HG03432 (cell line): ENCODE measurements around the gene PEAK1.
"Not testable (repeated sequence)": the region's sequence is repeated elsewhere in the genome, so short reads cannot be mapped to it uniquely, and the experiment has no call there.

Source experiments
- ATAC-seq: cut with Tn5 transposase; IDR thresholded peaks from one replicate; pipeline ENCODE4 v1.9.1; 2021; ENCODE audit warnings: mild to moderate bottlenecking, moderate library complexity; ENCODE audit not compliant: unreplicated experiment

PEAK1 gene

DNA sequence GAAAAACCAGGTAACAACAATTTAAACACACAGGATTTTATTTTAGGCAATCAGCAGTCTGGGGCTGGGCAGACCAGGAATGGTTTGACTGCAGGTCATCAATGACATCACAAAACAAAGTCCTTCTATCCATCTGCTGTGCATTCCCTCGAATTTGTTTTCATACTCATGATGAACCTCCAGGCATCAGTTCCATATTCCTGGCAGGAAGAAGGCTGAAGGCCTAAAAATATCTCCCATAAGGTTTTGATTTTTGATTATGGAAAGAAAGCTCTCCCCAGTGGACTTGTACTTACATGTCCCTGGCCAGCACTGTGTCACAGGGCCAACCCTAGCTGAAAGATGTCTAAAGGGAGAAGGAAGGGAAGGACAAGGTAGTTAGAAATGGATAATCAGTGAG lies 107.4 kb downstream of the PEAK1 start:
- ATAC-seq = no peak

DNA sequence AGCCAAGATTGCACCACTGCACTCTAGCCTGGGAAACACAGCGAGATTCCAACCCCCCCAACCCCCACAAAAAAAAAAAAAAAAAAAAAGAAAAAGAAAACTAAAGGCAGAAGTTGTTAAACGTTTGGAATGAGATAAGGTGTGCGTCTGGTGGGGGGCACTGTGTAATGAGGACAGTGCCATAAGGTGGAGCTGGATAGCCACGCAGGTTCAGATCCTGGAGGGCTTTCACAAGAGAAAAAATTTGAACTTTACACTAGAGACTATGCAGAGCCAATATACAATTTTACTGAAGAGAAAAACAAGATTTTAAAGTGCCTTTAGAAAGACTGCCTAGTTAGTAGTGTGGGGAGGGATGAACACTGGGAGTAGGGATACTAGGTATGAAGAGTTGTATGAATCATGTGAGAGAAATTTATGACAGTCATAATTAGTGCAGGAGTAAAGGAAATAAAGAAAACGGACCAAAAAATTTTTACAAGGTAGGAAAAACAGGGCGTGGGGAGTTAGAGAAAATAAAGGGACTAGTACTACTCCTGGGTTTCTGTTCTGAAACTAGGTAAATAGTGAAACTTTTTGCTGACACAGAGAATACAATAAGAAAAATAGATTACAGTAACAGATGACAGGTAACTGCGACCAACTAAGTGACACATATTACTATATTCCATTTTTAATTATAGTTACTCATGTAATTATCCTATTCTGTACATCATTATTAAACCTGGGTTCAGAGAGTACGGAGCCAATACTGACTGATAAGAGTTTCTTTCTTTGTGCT lies 108.1 kb downstream of the PEAK1 start:
- no peak for ATAC-seq

DNA sequence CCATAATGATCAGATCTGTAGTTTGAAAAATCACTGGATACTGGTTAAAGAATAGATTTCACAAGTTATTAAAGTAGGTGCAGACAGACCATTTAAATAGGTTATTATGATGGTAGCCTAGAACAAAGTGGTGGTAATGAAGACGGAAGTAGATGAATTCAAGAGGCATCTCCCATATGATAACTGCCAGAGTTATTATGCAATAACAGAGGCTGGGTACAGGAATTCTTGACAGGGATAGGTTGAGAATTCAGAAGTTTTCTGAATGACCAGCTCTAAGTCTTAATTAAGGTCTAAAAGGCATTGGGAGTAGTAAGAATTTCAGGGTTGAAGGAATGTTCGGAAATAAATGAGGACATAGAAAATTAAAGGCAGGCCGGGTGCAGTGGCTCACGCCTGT lies 108.9 kb downstream of the PEAK1 start:
- no peak for ATAC-seq

DNA sequence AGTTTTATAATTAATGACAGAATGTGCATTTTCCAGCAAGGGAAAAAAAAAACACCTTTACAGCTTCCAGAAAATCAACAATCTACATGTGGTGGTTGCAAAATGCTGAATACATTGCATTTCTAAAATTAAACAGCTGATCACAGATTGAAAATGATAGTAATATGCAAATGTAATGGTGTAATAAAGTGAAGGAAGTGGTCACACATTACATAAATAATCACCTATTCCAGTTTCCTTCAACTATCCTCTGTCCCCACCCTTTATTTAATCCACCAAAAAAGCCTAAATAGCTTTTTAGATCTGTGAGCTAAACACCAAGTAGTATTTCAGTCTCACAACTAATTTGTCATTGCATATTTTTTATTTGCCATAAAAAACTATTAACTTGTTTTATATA lies 110.5 kb downstream of the PEAK1 start:
- ATAC-seq = no peak

DNA sequence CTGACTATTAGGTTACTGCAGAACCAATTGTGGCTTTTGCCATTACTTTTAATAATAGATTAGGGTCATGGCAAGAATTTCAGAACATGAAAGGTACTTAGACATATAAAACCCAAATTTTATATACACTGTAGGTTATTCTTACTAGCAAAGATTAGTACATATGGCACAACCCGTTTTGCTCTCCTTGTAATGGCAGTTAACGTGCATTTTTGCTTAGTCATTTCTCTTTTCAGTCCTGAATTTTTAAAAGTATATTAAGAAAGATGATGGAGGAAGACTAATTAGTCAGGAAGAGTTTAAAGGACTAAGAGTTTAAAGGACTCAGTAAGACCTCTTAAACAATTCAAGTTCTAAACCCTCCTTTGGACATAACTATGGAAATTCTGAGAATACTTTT lies 114.0 kb downstream of the PEAK1 start:
- ATAC-seq = no peak

DNA sequence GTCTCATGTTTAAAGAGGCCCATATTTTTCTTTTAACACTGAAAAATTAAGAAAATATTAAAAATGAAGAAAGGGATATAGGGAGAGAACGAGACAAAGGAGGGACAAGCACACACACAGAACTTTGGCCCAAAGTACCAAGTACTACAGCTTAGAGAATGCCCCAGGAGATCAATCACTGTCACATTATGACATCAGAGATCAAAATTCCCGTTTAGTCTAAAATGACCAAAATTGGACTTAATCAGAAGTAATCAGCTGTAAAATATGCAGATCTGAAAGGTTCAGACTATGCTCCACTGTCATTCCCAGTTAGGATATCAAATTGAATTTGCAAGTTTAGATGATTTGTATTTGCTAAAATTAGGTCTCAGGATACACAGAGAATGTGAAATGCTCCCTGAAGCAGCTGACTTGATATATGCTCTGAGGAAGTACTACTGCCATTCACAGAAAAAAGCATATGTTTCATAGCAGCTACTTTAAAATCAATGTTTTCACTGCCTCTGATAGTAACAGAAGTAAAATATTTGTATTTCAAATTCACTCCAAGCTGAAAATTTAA lies 123.0 kb downstream of the PEAK1 start:
- no peak for ATAC-seq

DNA sequence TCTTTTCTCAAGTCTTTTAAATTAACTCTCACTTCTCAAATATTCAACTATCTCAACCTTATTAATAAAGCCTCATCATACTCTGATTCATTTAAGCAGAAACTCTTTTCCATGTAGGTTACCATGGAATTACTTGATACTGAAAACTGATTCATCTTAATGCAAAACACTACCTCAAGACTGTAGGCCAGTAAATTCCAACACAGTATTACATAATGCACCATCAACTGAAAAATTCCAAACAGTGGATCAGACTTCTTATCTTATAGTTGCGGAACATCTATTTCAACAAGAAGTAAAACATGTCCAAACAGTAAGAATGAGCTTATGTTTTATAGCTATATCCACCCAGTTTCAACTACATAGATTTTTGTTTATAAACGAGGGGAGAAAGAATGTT lies 124.5 kb downstream of the PEAK1 start:
- no peak for ATAC-seq

DNA sequence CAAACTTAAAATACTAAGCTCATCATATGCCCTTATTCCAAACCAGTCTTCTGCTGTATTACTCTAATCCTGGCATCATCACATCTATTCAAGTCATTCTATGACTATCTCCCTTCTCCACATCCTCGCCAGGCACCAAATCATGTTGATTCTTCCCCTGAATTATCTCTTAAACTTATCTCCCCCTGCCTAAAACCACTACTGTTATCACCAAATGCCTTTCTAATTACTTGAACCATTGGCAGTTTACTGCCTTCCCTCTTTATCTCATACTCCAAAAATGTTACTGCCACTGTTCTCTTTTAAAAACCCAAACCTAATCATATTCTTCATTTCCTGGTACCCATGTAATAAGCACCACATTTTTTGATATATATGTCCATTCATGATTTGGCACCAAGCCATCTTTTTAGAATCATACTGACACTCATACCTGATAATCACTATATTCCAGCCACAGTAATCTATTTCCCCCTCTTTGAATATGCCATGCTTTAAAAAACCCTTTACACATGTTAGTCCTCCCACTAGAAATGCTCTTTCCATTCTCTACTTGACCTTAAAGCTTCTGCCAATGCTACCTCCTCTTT lies 126.8 kb downstream of the PEAK1 start:
- no peak for ATAC-seq

DNA sequence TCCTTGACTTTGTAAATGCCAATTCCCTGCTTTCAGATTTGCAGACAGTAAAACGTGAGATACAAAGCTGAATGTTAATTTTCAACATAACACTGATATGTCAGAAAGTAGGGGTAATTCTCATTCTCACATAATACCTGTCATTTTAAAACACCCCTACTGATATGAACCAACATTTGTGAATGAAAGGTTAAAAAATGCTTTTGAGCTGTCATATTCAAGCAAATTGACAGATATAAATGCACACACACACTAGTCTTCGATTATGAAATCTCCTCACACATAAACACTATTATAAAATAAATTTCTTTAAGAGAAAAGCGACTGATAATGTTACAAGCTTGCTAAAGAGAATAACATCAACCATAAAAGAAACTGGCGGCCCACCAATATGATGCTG lies 128.8 kb downstream of the PEAK1 start:
- ATAC-seq = no peak

DNA sequence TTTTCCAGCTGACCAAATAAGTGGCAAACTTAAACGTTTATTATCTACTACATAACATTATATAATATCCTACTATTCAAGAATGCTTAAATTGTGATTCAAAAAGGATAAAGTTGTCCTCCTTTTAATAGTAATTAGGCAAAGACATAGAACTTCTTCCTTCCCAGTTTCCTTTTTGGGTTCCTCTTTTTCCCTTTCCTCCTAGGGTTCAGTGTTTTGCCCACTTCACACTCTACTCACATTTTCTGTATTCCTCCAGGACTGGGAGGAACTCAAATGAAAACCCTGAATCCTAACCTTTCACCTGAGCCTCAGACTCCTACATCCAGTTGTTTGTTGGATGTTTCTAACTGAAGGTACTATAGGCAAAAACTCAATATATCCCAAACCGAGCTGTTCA lies 132.5 kb downstream of the PEAK1 start:
- ATAC-seq = no peak

DNA sequence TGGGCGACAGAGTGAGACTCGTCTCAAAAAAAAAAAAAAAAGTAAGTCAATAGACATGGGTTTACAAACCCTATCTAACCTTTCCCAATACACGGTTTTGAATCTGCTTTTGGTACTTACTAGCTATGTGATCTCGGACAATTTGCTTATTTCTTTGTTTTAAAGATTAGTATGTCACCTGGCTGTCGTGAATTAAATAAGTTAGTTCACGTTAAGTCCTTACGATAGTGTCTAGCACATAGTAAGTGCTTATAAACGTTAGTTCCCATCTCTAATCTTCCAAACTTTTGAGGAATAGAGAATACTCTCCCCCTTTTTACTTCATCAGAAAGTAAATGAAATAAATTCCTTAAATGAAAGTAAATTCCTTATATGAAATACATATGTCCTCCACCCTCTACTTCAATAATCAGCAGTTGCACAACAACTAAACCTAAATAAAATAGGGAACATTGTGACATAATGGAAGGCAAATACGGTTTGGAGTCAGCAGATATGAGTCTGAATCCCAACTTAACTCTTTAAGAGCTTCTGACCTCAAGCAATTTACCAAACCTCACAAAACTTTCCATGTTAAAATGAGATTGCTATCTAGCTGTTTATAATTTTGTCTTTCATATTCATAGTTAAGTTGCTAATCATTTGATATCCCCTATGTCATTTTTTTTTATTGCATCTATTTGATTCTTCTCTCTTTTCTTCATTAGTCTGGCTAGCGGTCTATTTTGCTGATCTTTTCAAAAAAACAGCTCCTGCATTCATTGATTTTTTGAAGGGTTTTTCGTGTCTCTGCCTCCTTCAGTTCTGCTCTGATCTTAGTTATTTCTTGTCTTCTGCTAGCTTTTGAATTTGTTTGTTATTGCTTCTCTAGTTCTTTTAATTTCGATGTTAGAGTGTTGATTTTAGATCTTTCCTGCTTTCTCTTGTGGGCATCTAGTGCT lies 134.6 kb downstream of the PEAK1 start:
- no peak for ATAC-seq

DNA sequence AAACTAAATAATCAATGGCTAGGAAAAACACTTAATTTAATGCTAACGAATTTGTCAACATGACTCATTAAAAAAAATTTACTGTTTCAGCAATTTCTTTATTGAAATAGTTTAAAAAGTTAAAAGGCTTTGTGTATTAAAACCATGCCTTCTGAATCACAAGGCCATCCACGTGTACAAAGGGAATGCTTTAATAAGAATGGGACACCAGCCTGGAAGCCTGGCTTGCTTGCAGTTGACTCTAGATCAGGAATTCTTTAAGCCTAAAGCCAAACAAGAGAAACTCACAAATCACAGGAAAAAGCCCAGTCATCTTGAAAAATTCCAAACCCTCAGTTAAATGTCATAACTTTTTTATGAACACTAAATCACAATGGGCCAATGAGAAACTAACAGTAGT lies 137.6 kb downstream of the PEAK1 start:
- ATAC-seq = no peak

DNA sequence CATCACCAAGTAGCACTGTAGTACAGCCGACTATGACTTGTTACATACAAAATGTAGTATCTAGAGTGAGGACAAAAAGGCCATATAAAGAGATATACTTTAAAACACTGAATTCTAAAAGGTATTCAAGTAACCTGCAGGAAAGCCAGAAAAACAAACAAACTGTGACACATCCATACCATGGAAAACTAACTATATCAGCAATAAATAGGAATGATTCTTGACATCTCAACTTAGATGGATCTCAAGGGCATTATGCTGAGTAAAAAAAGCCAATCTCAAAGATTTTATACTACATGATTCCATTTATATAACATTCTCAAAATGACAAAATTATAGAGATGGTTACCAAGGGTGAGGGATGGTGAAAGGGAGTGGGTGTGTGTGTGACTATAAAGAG lies 143.0 kb downstream of the PEAK1 start:
- no peak for ATAC-seq

DNA sequence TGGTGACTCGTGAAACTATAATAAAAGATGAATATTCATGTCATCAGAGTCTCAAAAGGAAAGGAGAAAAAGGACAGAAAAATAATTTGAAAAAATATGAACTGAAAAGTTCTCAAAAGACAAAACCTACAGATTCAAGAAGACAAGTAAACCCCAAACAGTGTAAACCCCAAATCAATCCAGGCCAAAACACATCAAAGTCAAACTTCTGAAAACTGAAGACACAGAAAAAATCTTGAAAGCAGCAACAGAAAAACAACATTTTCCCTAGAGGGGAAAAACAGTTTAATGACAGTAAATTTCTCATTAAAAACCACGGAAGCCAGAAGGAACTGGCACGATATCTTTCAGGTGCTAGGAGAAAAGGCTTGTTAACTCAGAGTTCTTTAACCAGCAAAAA lies 143.8 kb downstream of the PEAK1 start:
- ATAC-seq = no peak

DNA sequence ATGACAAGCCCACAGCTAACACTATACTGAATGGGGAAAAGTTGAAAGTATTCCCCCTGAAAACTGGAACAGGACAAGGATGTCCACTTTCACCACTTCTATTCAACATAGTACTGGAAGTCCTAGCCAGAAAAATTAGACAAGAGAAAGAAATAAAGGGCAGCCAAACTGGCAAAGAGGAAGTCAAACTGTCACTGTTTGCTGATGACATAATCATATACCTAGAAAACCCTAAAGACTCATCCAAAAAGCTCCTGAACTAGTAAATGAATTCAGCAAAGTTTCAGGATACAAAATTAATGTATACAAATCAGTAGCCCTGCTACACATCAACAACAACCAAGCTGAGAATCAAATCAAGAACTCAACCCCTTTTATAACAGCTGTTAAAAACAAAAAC lies 146.8 kb downstream of the PEAK1 start:
- ATAC-seq = not testable (repeated sequence)

DNA sequence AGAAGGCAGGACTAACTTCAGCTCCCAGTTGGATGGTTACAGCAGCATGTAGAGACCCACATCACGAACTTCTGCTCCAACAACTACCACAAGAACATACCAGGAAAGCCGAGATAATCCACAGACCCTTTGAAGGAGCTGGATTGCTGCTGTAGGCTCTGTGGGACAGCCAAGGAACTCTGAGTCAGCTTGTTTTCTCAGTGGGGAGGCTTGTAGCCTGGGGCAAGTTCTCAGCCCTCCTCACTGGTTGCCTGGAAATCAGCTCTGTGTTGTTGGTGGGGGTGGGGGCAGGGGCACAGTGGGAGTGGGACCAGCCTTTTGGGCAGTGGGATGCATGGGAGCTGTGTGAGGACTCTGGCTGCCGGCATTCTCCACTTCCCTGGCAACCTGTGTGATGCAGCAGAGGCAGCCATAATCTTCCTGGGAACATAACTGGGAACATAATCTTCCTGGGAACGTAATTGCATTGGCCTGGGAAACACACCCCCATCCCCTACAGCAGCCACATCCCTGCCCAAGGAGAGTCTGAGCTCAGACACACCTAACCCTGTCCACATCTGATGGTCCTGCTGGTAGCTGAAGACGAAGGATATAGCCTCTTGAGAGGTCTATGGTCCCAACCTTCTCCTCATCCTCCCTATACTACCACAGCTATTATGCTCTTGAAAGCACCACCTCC lies 153.1 kb downstream of the PEAK1 start:
- ATAC-seq = no peak

DNA sequence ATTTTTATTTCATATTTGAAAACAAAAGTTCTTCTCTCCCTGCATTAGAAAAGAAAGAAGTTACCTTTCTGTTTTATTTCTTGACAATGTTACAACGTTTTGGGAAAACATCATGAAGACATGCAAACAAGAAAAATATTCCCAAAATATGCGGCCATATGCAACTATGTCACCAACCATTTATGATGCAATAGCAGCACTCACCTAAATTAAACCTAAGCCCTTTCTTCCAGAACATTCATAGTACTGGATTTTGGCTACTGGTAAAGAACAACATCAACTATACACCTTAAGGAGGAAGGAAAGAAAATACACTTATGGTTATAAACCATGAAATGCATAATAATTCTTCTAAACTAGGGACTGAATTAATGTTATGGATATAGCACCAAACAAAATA lies 164.5 kb downstream of the PEAK1 start:
- no peak for ATAC-seq

DNA sequence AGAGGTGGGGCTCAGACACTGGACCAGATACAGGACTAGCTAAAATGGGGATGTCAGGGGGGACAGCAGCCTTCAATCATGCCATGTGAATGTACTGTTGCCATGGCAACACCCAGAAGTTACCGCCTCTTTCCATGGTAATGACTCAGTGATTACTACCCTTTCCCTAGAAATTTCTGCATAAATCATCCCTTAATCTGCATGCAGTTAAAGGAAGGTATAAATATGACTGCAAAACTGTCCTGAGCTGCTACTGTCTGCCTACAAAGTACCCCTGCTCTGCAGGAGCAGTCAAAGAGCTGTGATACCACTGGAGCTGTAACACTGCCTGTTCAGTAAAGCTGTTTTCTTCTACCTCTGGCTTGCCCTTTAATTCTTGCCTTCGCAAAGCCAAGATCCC lies 168.2 kb downstream of the PEAK1 start:
- no peak for ATAC-seq

DNA sequence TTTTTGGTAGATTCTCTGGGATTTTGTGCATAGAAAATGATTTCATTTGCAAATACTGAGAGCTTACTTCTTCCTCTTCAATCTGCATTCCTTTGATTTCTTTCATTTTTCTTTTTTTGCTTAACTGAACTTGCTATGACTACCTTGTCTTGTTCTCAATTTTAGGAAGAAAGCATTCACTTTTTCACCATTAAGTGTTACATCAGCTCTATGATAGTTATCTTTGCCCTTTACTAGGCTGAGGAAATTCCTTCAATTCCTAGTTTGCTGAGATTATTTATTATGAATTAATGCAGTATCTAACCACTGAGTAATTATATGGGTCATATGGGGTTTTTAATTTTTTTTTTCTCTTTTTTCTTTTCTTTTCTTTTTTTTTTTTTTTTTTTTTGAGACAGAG lies 172.8 kb downstream of the PEAK1 start:
- no peak for ATAC-seq

DNA sequence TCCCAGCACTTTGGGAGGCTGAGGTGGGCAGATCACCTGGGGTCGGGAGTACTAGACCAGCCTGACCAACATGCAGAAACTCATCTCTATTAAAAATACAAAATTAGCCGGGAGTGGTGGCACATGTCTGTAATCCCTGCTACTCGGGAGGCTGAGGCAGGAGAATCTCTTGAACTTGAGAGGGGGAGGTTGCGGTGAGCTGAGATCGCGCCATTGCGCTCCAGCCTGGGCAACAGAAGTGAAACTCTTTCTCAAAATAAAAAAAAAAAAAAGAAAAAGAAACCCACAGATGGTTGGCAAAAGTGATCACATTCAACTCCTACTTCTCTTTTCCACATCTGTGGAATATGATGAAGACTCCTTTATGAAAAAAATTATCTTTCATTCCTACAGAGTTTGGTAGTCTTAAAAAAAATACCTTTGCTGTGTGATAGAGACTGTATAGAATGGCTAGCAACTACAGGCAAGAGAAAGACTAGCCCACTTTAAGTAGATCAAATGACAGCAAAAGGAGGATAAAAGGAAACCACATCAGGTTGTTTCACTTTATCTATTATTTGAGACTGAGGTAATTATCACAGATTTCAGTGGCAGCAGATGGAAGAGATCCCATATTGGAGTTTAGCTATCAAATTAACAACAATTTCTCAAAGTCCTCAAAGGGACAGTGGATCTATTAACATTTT lies 176.0 kb downstream of the PEAK1 start:
- no peak for ATAC-seq
